K562 (cell line): ENCODE results near the gene PCSK6. TPM values are rescaled to one million over a fixed set of nuclear protein-coding genes. Genes with fewer than 3 reads are reported as not detected.

Experiments
- ATAC-seq: fragments of 200-7000 bp; cut with Tn5 transposase; 3 replicates; pipeline ENCODE4 v1.9.1; 2020; ENCODE audit warnings: moderate library complexity
- BruUV-seq: library from RNA; stranded (reverse); fragments of 400-500 nt; replicated peaks from 2 replicates; lab custom pipeline; 2021; lab: Mats Ljungman, UMichigan
- CTCF ChIA-PET: fragments of 300-600 bp; formaldehyde crosslinking; extraction: SDS; loops from one replicate; lab custom pipeline; 2021; ENCODE audit warnings: low intra/inter-chr PET ratio; lab: Yijun Ruan, JAX
- POLR2A ChIA-PET: fragments of 300-600, 350-650 bp; sonication (Branson Sonifier 250); formaldehyde crosslinking; extraction: SDS; loops from one replicate; lab custom pipeline; 2021; ENCODE audit warnings: antibody characterized with exemption, inconsistent platforms; lab: Yijun Ruan, JAX
- DNase-seq, 4 experiments: peaks; one replicate each; pipeline versions ENCODE4 v3.0.0 to v3.0.0-alpha.2; 2011 to 2018; ENCODE audit warnings: low spot score in 3 of 4, mixed read lengths in 3 of 4; ENCODE audit errors: extremely low read depth in 1 of 4
- FAIRE-seq: peaks from 2 replicates; lab custom pipeline; 2011; peaks lifted over from hg19 to GRCh38; lab: Jason Lieb, UNC
- H2AFZ ChIP-seq: 2 replicates; pipeline ENCODE4 v1.6.0; 2011; ENCODE audit warnings: low read depth, low read length, control low read depth, inconsistent platforms
- H3K27ac ChIP-seq: fragments of 200-600 bp; 3 replicates; pipeline ENCODE4 v1.8.0; 2011; ENCODE audit warnings: low read depth, mild to moderate bottlenecking, control low read depth, inconsistent platforms, low read length, moderate library complexity, mixed read lengths; ENCODE audit errors: extremely low read depth
- H3K27me3 ChIP-seq, 2 experiments: fragments of 300-600 bp in 1 of 2; 2 replicates in 1 of 2; 3 replicates in 1 of 2; pipeline versions ENCODE4 v1.6.0 to v1.8.0; 2011; ENCODE audit warnings: inconsistent platforms in 2 of 2, low read length in 2 of 2, mild to moderate bottlenecking in 1 of 2, mixed read lengths in 1 of 2, moderate library complexity in 1 of 2; ENCODE audit not compliant: control insufficient read depth in 2 of 2, insufficient read depth in 2 of 2
- H3K36me3 ChIP-seq: fragments of 300-600 bp; 3 replicates; pipeline ENCODE4 v1.8.0; 2011; ENCODE audit warnings: mild to moderate bottlenecking, low read length, inconsistent platforms; ENCODE audit not compliant: control insufficient read depth, insufficient read depth
- H3K4me1 ChIP-seq, 2 experiments: fragments of 200-600 bp in 1 of 2; replicated peaks in 1 of 2; 2 replicates in 1 of 2; 3 replicates in 1 of 2; pipeline versions ENCODE4 v1.5.1 to v1.8.0; 2011; ENCODE audit warnings: inconsistent platforms in 2 of 2, low read length in 2 of 2, mild to moderate bottlenecking in 1 of 2, mixed read lengths in 1 of 2, moderate library complexity in 1 of 2; ENCODE audit not compliant: control insufficient read depth in 2 of 2, insufficient read depth in 2 of 2
- H3K4me2 ChIP-seq: 2 replicates; pipeline ENCODE4 v1.6.1; 2011; ENCODE audit warnings: low read length, control low read depth, inconsistent platforms, mixed read lengths; ENCODE audit not compliant: insufficient read depth
- H3K4me3 ChIP-seq: fragments of 200-600 bp; sonication (generic), shearing (Covaris generic); 2 replicates; pipeline ENCODE4 v1.5.1; 2016; ENCODE audit warnings: control low read depth, inconsistent platforms
- H3K79me2 ChIP-seq: fragments of 200-600 bp; 3 replicates; pipeline ENCODE4 v1.8.0; 2011; ENCODE audit warnings: low read length, inconsistent platforms; ENCODE audit not compliant: control insufficient read depth, insufficient read depth
- H3K9ac ChIP-seq, 2 experiments: 2 replicates each; pipeline versions ENCODE4 v1.6.0 to v1.6.1; 2011; ENCODE audit warnings: low read depth in 2 of 2, low read length in 2 of 2, control low read depth in 1 of 2, inconsistent platforms in 1 of 2, mild to moderate bottlenecking in 1 of 2, mixed read lengths in 1 of 2; ENCODE audit not compliant: insufficient read depth in 1 of 2
- H3K9me1 ChIP-seq: one replicate; pipeline ENCODE4 v1.6.0; 2011; ENCODE audit warnings: inconsistent platforms, mild to moderate bottlenecking, low read length, moderate library complexity; ENCODE audit not compliant: control insufficient read depth, insufficient read depth
- H3K9me3 ChIP-seq: replicated peaks from 2 replicates; pipeline ENCODE4 v1.5.1; 2011; ENCODE audit warnings: low read depth, low read length, inconsistent platforms; ENCODE audit not compliant: control insufficient read depth, insufficient read depth
- H4K20me1 ChIP-seq: replicated peaks from 2 replicates; pipeline ENCODE4 v1.6.1; 2011; ENCODE audit warnings: low read length, inconsistent platforms, mixed read lengths; ENCODE audit not compliant: control insufficient read depth, insufficient read depth
- BRD4 ChIP-seq: fragments of 200-600 bp; sonication (generic); IDR thresholded peaks from 2 replicates; pipeline ENCODE4 v1.6.1; 2017; ENCODE audit warnings: inconsistent platforms
- C11orf30 ChIP-seq: fragments of 450-650 bp; IDR thresholded peaks from 2 replicates; pipeline ENCODE4 v1.6.1; 2016; ENCODE audit warnings: low read depth, mild to moderate bottlenecking
- CAMTA2 ChIP-seq: fragments of 250-450 bp; sonication (Bioruptor Pico); conservative IDR thresholded peaks from 2 replicates; pipeline ENCODE4 v1.5.1; 2022
- CHCHD3 ChIP-seq: fragments of 250-450 bp; sonication (Bioruptor Pico); IDR thresholded peaks from 2 replicates; pipeline ENCODE4 v2.1.2; 2022; ENCODE audit warnings: mild to moderate bottlenecking
- CSDE1 ChIP-seq, 2 experiments: fragments of 450-650 bp; IDR thresholded peaks; 2 replicates each; pipeline ENCODE4 v1.6.1; 2016; ENCODE audit warnings: mild to moderate bottlenecking in 1 of 2
- DPF2 ChIP-seq: fragments of 450-650 bp; IDR thresholded peaks from 2 replicates; pipeline ENCODE4 v1.6.1; 2016
- GATAD2A ChIP-seq: fragments of 450-650 bp; IDR thresholded peaks from 2 replicates; pipeline ENCODE4 v1.6.1; 2017
- NFYB ChIP-seq: IDR thresholded peaks from 2 replicates; pipeline ENCODE4 v1.6.1; 2011; ENCODE audit warnings: mild to moderate bottlenecking, moderate library complexity; ENCODE audit not compliant: insufficient read length; ENCODE audit errors: extremely low read depth
- PCBP2 ChIP-seq: fragments of 200-400 bp; formaldehyde crosslinking; IDR thresholded peaks from 2 replicates; pipeline ENCODE4 v1.6.1; 2018; ENCODE audit warnings: low read length, low read depth, mild to moderate bottlenecking, moderate library complexity; ENCODE audit not compliant: poor library complexity, severe bottlenecking
- RBM14 ChIP-seq: fragments of 200-400 bp; formaldehyde crosslinking; IDR thresholded peaks from 2 replicates; pipeline ENCODE4 v1.6.1; 2018; ENCODE audit warnings: low read depth, mild to moderate bottlenecking, low read length, moderate library complexity, borderline replicate concordance; ENCODE audit not compliant: insufficient read depth
- SIN3B ChIP-seq: fragments of 450-650 bp; IDR thresholded peaks from 2 replicates; pipeline ENCODE4 v1.6.1; 2017; ENCODE audit warnings: low read depth, mild to moderate bottlenecking, moderate library complexity
- ZBTB12 ChIP-seq: fragments of 250-450 bp; sonication (Bioruptor Pico); IDR thresholded peaks from 2 replicates; pipeline ENCODE4 v1.4.0; 2020
- ZC3H4 ChIP-seq: sonication (generic); formaldehyde crosslinking; IDR thresholded peaks from 2 replicates; pipeline ENCODE4 v1.9.0; 2021; ENCODE audit warnings: missing genetic modification reagents, borderline replicate concordance
- ZNF75A ChIP-seq: fragments of 450-650 bp; formaldehyde crosslinking; IDR thresholded peaks from 2 replicates; pipeline ENCODE4 v1.4.0; 2020; ENCODE audit warnings: mild to moderate bottlenecking
- ZSCAN29 ChIP-seq: fragments of 450-650 bp; IDR thresholded peaks from 2 replicates; pipeline ENCODE4 v1.6.1; 2017
- WGBS: fragments of 100-300 bp; shearing (Covaris generic); methylation state at CpG from one replicate; pipeline ENCODE4 v1.1.6; 2016; ENCODE audit warnings: low coverage, mixed read lengths; ENCODE audit not compliant: insufficient coverage; ENCODE audit errors: missing lambda C conversion rate; 5-methylcytosine and 5-hydroxymethylcytosine counted together
- in situ Hi-C: fragments of 300-500 bp; cut with MboI; formaldehyde crosslinking; loops from 4 replicates; pipeline ENCODE4 v1.15.0; 2018; ENCODE audit warnings: inconsistent platforms, mixed read lengths
- intact Hi-C: fragments of 100-400 bp; cut with micrococcal nuclease; formaldehyde crosslinking; loops from 2 replicates; pipeline ENCODE4 v1.14.2; 2022
- polyA plus RNA-seq, 8 experiments: library from polyadenylated mRNA; depleted of rRNA in 4 of 8; stranded (reverse) in 5 of 8; unstranded in 3 of 8; fragments of >200 nt; fragmentation: Nextera tagmentation in 2 of 8; fragmentation: Illumina TruSeq in 1 of 8; extraction: Ambion mirVana in 2 of 8; extraction: Trizol in 1 of 8; gene quantifications; 2 replicates each; pipeline versions ENCODE4 v1.2.1 to v1.2.3, GENCODE V29; 2011 to 2014; ENCODE audit warnings: inconsistent platforms in 1 of 8, missing spikeins in 1 of 8
- total RNA-seq, 7 experiments: library from RNA; depleted of rRNA in 6 of 7; stranded (reverse); fragments of >200 nt in 6 of 7; fragmentation: Illumina TruSeq in 2 of 7; extraction: Trizol in 2 of 7; gene quantifications; 2 replicates each; pipeline versions ENCODE4 v1.2.1 to v1.2.3, GENCODE V29; 2011 to 2021; ENCODE audit warnings: low replicate concordance in 1 of 7

The PCSK6 gene
- total and polyA plus RNA-seq, 9 of the 15 experiments (the other 6 are each of a cell fraction or from before 2014, with no cell fraction given): 2.2 to 32.6 (median 14.5) TPM

DNA sequence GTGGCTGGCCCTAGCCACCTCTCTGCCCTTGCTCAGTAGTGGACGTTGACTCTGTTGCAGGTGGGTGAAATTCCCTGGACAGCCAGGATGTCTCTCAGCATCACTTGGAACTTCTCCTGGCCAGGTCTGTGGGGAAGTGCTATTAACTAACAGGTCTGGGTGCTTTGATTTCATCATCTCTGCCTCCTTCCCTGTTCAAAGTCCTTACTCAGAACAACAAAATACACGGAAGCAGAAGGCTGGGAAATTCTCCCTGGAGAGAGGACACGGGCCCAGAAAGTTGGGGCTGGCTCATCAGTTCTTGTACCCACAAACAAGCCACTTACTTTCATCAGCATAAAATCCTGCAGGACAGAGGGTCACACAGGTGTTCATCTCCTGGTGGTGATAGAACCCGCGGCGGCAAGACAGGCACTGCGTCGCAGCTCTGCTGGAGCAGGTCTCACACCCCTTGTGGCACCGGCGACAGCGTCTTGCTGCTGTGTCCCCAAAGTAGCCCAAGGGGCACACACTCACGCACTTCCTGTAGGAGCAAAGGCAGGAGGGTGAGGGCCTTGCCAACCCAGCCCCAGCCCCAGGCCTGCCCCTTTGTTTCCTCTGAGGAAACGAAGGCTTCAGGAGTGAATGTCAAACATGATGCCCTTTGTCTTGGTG, 164.9 kb downstream of the PCSK6 start:
- Histone ChIP-seq H3K9me1 (no peaks in the 10 kb centered on the region), H4K20me1 (no peaks in the 10 kb centered on the region), H3K4me2 (no peak overlapping the region), H3K27me3 (peaks cover 0 to 24% of the 10 kb centered on the region in 2 experiments; a peak in 2 of 5 replicates), H3K27ac (no peak overlapping the region), H3K79me2 (no peaks in the 10 kb centered on the region), H3K4me1 (no peaks in the 10 kb centered on the region), H3K9ac (no peak overlapping the region; a peak in 1 of 4 replicates), H3K9me3 (no peaks in the 10 kb centered on the region), H3K36me3 (no peaks in the 10 kb centered on the region), H3K4me3 (no peak overlapping the region), H2AFZ (no peak overlapping the region)
- 50% methylated on average over 13 of the region's 13 CpGs for WGBS
- ATAC-seq: no peak
- no TSS peak for BruUV-seq
- intact Hi-C loops (no loop called here), in situ Hi-C loops (no loop called here)
- no peak for DNase-seq
- ChIA-PET CTCF (no interaction called here), POLR2A (interaction anchor here (0.8 kb wide), 1 partner anchor 22 kb away, joined by 5 read pairs; no protein-coding TSS in a partner anchor)
- FAIRE-seq: no peak
- TF ChIP-seq ZBTB12 (CRISPR knock-in tag) (no peak), DPF2 (no peak), NFYB (no peak), ZNF75A (CRISPR knock-in tag) (no peak), CHCHD3 (CRISPR knock-in tag) (no peak), CAMTA2 (CRISPR knock-in tag) (no peak), ZC3H4 (CRISPR knock-in tag) (no peak), GATAD2A (no peak), BRD4 (no peak), C11orf30 (no peak), RBM14 (no peak), PCBP2 (no peak), ZSCAN29 (no peak), CSDE1 (IDR thresholded peaks at IDR 0.05) (no peak), SIN3B (no peak)
